ENCODE results near the gene PPIL6.

DNA sequence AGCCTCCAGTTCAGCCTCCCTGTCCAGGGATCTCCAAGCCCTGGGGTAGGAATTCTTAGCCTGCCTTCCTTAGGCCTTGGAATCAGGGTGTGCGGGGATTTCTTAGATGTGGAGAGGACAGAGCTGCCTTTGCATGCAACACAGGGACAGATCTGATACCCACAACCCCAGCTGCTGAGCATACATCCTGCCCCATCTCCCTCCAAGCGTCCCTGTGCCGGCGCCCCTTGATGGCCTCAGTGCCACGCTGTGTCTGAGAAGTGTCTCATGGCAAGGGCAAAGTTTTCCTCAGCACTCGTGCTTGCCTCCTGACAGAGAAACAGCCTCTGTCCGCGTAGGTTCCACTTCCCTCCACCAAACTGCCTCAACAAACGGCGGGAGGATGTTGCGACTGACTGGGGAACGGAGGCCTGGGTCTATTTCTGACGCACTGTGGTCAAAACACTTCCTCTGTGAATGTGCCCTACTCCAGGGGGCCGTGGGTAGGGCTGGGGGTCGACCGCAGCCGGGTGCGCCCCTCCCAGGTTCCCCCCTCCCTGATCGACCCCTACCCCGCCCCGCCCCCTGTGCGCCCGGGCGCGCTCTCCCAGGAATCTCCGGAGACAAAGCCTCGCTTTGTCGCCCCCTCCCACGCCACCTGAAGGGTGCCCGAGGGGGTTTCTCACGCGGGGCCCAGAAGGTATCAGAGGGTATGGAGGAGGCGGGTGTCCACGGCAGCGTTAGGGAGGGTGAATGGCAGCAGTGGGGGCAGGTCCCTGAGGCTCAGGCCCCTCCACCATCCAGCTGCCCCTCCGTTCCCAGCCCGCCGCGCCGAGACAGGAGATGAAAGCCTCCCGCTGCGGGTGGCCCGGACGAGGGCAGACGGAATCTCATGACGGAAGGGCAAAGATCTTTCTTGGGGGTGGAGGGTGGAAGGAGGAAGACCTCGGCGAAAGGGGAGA, 14.3 kb upstream of the PPIL6 start:
- no peak for TF ChIP-seq CTCF (IDR thresholded peaks at IDR 0.05)
- no peak for TF ChIP-seq POLR2A (IDR thresholded peaks at IDR 0.05)
